GM19397 (cell line): ENCODE results near the gene TXNL4B.

ENCODE experiments used
- ATAC-seq: cut with Tn5 transposase; IDR thresholded peaks from one replicate; pipeline ENCODE4 v1.9.1; 2021; ENCODE audit warnings: mild to moderate bottlenecking, moderate library complexity; ENCODE audit not compliant: unreplicated experiment

The TXNL4B gene

DNA sequence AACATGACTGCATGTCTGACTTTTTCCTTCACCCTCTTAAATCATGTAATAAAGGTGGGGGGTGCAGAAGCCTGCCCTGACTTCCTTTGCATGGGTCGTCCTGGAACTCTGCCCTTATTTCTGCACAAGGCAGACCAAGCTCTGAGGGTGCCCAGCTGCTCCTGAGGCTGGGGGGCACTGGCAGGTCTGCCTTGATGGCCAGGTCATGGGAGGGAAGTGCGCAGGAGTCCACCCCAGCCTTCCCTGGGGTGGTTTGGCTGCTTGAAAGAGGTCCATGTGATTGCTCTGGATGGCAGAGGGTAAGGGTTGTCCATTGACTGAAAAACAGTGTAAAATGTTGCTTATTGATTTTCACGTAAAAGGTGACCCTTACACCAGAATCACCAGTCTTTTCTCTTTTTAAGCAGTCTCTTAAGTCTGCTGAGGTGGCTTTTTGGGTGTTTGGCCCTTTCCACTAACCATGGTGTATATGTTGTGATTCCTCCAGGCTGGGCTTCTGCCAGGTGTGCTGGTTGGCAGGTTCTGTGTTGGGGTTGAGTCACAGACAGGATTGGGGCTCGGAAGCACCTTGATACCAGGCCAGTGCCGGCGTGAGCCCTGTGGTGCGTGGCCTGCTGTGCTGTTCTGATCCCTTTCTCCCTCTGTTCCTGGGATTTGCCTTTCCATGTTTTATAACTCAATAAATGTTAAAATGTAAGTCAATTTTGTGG lies 19.6 kb upstream of the TXNL4B start:
- ATAC-seq, result no peak

DNA sequence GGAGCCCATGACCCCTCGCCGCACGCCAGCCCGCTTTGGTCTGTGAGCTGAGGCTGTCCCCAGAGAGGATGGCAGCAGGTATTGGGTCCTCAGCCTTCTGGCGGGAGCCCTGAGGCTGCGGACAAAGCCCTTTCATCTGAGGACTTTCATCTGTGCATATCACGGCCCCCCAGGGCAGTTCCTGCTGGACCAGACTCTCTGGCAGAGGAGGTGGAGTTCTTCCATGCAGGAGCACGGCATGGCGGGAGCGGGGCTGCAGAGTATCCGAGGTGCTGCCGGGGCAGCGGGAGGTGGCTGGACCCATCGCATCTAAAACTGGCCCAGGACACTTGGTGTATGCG lies 19.0 kb upstream of the TXNL4B start:
- no peak for ATAC-seq

DNA sequence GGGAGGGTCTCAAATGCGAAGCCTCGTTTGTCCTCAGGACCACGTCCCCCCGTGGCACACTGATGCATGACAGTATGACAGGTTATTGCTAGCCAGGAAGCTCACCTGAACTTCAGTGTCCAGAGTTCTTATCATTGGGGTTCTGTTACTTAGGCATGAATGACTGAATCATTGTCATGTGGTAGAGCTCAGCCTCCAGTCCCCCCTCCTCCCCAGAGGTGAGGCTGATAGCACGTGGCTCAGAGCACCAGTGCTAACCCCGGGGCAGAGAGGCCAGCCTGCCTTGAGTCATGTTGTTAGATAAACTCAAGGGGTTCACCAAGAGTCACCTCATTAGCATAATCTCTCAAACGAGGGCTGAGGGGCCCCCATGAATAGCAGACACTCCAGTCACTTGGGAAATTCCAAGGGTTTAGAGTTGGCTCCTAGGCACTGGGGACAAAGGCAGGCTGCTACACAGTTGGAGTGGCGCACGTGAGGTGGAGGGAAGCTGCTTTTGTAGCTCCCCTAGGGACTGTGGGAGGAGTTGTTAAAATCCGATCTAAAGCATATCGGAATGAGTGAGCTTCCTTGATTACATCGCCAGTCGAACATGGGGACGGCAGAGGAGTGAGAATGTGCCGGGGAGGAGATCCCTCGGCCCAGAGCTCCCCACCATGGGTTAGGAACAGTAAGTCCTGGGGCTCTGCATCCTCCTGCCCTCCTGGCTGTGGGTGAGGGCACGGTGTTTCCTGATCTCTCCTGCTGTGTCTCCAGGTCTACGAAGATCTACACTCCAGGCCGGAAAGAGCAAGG lies 18.4 kb upstream of the TXNL4B start:
- ATAC-seq, result no peak

DNA sequence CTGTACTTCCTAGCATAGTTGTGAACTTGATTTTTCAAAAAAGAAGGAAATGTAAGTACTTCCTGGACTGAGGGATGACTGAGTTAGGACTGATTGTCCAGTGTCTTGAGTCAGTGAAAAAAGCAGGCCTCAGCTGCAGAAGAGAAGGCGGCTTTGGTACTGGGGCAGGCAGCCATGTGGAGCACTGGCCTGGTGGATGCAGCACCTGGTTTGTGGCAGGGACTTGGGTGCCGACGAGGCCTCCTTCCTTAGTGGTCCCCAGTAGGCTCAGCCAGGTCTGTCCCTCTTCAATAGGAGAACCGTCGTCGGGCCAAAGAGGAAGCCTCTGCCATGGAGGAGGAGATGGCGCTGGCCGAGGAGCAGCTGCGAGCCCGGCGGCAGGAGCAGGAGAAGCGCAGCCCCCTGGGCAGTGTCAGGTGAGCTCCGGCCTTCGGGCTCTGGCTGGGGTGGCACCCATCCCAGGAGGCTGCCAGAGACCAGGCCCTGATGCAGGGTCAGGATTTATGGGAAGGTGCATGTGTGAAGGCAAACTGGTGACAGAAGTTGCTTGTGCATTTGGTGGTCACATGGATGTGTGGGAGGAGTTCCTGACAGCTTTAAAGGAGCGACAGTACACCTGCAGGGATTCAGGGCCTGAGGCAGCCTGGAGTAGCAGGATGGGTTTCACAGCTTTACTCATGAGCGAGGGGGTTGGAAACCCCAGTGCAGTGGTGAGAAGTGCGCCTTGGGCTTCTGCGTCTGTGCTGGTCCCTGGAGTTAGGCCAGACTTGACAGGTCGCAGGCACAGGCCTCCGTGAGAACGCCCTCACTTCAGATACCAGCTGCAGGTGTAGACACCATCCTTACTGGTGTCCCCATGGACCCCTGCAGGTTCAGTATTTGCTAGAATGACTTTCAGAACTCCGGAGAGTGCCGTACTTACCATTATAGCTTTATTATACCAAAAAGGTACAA lies 17.5 kb upstream of the TXNL4B start:
- no peak for ATAC-seq

DNA sequence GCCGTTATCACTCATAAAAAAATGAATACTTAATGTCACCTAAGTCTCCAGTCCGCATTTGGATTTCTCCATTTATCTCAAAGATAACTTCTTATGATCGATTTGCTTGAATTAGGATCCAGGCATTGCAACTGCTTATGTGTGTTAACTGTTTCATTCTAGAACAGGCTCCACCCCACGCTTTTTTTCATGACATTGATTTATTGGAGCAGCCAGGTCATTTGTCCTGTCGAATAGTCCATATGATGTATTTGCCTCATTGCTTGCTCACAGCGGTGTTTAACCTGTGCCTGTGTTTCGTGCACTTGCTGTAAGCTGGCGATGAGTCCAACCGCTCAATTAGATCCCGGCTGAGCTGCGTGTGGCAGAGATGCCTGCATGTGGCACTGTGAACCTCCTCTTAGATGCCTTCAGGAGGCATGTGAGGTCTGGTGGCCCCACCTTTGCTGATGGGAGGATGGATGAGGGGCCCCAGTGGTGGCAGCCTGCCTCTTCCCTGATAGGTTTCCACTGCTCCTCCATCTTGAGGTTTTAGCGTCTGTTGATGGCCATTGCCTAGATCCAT lies 16.6 kb upstream of the TXNL4B start:
- no peak for ATAC-seq

DNA sequence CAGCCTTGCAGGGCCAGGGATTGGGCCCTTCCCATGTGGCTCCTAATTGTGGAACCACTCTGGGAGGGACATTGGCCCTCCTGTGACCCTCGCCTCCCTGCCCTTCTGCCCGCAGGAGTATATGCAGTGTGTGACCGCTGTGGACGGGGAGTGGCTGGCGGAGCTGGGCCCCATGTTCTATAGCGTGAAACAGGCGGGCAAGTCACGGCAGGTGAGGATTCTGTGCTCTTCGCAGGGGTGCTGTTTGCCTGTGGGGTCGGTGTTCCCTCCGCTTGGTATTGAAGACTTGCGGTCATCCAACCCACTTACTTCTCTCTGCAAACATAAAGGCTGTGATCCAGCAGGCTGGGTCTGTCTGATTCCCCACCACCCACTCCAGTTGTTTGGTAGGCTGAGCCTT lies 15.9 kb upstream of the TXNL4B start:
- no peak for ATAC-seq

DNA sequence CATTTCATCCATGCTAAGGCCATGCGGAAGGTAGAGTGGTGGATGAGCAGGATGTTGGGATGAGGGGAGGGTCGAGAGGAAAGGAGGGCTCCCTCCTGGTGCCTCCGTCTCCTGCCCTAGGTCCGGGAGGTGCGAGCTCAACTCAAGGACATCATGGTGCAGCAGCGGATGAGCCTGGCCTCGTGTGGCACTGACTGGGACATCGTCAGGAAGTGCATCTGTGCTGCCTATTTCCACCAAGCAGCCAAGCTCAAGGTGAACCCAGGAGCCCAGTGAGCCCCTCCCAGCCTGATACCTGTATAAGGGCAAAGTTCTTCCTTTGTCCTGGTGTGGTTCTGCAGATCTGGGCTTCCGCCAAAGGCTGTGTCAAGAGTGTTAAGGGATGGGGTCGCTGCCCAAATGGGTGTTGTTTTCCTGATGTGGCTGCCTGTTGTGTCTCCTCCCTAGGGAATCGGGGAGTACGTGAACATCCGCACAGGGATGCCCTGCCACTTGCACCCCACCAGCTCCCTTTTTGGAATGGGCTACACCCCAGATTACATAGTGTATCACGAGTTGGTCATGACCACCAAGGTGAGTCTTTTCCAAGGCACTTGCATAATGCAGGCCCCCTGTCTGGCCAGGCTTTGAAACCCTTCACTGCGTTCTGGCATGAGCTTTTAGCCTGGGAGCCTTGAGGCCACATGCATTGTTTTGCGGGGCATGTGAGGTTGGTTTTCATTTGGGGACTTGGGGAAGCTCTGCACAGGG lies 15.1 kb upstream of the TXNL4B start:
- no peak for ATAC-seq

DNA sequence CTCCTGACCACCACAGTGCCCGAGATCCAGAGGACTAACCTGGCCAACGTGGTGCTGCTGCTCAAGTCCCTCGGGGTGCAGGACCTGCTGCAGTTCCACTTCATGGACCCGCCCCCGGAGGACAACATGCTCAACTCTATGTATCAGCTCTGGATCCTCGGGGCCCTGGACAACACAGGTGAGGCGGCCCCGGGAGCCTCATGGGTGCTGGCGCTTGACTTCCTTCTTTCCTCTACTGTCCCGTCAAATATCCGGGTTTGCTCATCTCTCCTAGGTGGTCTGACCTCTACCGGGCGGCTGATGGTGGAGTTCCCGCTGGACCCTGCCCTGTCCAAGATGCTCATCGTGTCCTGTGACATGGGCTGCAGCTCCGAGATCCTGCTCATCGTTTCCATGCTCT lies 14.0 kb upstream of the TXNL4B start:
- ATAC-seq, result no peak

DNA sequence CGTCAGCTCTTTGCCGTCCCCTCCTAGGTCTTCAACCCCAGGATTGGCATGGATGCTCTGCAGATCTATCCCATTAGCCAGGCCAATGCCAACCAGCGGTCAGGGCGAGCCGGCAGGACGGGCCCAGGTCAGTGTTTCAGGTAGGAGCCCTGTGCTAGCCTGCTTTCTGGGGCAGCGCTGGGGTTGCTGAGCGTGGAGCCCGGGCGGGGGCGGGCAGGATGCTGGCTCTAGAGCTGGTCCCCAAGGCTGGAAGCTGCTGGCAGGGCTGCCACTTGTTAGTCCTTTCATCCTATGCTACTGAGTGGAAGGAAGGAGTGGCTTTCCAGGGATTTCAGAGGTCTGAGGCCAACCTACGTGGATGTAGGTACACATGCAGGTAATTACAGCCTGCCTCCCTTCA lies 12.6 kb upstream of the TXNL4B start:
- ATAC-seq, result no peak

DNA sequence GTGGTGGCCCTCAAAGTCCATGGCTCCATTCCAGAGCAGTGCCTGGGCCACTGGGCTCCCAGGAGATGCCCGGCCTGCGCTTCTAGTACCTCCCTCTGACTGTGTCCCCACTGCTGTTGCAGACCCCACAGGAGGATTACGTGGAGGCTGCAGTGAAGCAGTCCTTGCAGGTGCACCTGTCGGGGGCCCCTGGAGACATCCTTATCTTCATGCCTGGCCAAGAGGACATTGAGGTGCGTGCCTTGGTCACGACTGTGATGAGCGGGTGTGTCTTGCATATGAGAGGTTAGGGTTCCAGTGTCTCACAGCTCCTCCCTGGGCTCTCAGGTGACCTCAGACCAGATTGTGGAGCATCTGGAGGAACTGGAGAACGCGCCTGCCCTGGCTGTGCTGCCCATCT lies 11.5 kb upstream of the TXNL4B start:
- no peak for ATAC-seq

DNA sequence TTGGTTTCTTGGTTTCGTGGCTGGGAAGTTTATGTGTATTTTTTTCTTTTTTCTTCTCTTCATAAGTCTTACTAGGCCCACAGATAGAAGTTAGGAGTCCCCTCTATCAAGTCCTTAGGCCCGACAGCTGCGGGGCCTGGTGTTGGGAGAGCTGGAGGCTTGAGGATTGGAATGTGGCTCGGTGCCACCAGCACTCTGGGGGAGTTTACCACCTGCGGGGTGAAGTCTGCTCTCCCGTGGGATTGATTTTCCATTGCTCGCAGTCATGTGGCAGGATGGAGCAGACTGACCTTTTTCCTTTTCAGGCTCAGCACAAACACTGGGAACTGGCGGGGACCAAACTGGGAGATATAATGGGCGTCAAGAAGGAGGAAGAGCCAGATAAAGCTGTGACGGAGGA lies 7.8 kb upstream of the TXNL4B start:
- no peak for ATAC-seq

DNA sequence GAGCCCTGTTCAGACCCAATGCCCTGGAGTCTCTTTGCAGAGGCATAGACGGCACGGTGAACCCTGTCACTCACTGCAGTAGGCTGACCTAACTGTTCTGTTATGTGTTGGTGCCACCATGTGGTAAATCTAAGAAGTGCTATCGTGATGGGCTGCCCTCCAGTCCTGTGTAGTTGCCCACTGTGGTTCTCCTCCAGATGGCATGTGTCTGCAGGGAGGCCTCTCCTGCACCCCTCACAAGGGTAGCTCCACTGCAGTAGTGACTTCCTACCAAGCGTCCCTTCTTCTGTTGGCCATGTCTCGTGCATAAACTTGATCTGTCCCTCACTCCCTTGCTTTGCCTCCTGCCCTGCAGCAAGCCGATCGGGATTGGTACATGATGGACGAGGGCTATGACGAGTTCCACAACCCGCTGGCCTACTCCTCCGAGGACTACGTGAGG lies 6.0 kb upstream of the TXNL4B start:
- peak; percentile 72 for ATAC-seq

DNA sequence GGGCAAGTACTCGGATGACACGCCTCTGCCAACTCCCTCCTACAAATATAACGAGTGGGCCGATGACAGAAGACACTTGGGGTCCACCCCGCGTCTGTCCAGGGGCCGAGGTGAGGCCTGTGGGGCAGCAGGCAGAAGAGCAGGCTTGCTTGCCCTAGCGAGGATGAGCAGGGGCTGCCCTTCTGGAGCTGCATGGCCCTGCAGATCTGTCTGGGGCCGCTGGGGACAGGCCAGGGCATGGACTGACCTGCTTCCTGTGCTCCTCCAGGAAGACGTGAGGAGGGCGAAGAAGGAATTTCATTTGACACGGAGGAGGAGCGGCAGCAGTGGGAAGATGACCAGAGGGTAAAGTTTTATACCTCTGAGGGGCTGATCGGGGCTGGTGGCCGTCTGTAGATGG lies 5.5 kb upstream of the TXNL4B start:
- no peak for ATAC-seq

DNA sequence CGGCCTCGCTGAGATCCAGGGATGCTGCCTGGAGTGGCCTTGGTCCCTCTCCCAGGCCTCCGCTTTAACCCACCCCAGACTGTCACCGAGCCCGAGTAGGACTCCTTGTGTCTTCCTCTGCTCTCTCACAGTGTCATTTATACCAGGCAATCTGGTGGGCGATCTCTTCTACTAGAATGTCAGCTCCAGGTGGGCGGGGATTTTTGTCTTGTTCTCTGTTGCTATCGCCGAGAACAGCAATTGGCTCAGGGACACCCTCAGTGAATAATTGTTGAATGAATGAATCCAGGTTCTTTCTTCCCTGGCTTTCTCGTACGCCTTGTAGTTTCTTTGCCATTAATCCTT lies 818 bp upstream of the TXNL4B start:
- no peak for ATAC-seq

DNA sequence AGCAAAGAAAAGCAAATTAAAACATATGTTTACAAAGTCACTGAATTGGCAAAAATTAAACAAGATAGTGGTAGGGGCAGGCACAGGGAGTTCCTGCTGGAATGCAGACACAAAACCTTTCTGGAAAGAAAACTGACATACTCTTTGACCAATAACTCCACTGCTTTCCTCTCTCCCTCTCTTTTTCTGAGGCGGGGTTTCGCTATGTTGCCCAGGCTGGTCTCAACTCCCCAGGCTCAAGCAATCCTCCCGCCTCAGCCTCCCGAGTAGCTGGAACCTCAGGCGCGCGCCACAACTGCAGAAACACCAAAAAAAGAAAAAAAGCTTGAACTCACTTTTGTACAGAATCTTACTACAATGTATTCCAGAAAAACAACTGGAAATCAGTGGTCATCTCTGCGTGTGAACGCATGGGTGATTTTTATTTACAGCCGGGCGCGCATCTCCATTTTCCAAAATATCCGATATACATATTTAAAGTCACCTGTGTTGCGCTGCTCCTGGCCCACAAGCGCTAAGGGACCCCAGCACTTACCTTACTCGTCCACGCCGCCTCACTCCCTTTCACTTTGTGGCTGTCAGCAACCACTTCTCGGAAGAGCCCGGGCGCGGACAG lies 480 bp downstream of the TXNL4B start:
- ATAC-seq, result no peak

DNA sequence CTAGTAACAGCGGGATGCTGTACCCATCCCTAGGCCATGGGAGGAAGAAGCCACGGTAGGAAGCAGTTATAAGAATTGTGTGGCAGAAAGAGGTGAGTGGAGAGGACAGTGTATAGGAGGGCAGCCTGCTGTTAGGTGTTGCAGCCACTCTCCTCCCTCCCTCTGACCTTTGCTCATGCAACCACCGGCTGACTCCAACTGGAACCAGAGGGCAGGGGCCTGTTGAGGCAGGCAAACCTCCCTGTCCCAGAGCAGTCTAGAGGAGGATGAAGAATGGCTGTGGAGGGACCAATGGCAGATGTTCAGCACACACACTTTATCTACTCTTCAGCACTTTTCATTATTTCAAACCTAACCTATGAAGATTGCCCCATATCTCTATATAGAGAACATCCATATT lies 2.2 kb downstream of the TXNL4B start:
- no peak for ATAC-seq

DNA sequence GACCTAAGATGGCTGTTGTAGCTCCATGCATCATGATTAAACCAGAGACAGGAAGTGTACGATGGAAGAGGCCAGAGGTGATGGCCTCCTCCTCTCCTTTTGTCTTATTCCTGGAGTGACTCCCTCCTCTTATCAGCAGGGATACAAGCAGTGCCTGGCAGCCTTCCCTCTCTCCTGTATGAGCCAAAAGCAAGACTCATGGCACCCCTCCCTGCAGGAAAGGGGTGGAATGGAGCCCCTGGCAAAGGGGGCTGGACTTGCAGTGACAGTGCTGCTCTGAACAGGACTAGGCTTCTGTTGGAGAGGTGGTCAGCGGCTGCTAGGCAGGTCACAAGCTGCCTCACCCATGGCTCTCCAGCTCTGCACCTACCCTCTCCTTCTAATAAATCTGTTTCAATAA lies 8.4 kb downstream of the TXNL4B start:
- no peak for ATAC-seq

DNA sequence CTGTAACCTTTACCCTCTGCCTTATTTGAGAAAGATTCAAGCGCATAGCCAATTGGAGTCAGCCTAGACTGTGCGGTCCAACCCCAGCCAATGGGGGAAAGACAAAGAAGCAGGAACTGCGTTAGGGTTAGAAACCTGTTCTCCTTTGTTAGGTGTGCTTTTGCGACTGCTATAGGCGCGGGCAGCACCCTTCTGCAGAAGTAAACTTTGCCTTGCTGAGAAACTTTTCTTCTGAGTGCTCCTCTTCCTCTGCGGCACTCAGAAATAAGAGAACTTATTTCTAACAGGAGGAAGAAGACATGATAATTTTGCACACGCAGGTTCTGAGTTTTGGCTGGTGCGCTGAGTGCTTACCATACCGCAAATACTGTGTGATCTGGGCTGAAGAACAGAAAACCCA lies 9.0 kb downstream of the TXNL4B start:
- ATAC-seq, result no peak

DNA sequence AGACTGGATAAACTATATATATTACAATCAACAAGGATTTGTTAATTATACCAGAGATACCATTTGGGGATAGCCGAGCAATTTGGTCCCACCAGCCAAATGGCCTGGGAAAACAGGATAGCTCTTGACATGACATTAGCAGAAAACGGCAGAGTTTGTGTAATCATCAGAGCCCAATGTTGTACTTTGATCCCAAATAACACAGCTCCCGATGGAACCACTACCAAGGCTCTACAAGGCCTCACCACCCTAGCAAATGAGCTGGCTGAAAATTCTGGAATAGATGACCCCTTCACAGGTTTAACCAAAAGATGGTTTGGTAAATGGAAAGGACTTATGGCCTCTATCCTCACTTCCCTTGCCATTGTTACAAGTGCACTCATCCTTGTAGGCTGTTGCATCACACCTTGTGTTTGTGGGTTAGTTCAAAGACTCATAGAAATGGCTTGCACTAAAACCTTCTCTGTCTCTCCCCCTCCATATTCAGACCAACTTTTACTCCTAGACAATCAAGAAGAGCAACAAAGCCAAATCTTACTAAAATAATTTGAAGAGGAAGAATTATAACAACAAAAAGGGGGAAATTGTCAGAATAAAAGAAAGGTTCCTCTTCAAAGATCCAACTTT lies 9.5 kb downstream of the TXNL4B start:
- no peak for ATAC-seq
